GM12891 (cell line): ENCODE data around the gene COMMD1.

ENCODE experiments used
- POLR2A ChIP-seq: IDR thresholded peaks from 2 replicates; pipeline ENCODE4 v1.6.1; 2011; ENCODE audit warnings: low read depth, low read length, control low read depth
- POLR2AphosphoS5 ChIP-seq: IDR thresholded peaks from 2 replicates; pipeline ENCODE4 v1.6.1; 2011; ENCODE audit warnings: low read depth, low read length, control low read depth
- TAF1 ChIP-seq: IDR thresholded peaks from 2 replicates; pipeline ENCODE4 v1.6.1; 2011; ENCODE audit warnings: low read depth, low read length, control low read depth

DNA sequence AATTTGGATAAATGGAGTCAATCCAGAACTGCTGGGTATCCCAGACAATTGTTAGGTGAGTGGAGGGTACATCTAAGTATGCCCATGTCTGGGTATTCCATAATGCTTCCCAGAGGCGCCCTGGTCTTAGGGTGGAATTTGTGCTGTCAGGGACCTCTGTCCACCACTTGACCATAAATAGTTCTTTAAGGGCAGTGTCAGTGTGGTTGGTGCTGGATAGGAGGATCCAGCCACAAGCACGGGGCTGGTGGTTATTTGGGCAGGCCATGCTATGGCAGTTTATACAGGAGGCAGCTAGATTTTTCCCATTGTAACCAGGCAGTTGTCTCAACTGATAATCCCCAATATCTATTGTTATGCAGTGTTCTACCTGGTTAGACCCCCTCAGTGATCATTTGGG lies 186.0 kb downstream of the COMMD1 start:
- TF ChIP-seq POLR2A (no peak), TAF1 (no peak), POLR2AphosphoS5 (no peak)
